Lower leg skin (tissue), 4 donors: ENCODE data around the gene MTCH2. TPM values are rescaled to one million over a fixed set of nuclear protein-coding genes. Genes with fewer than 3 reads are reported as not detected.
"Not testable (repeated sequence)": the region's sequence is repeated elsewhere in the genome, so short reads cannot be mapped to it uniquely, and the experiment has no call there.

ENCODE experiments used
- DNase-seq, 2 donors: peaks; one replicate each; pipeline ENCODE4 v3.0.0-alpha.2; 2019; ENCODE audit warnings: low spot score in 2 of 2
- H3K4me3 ChIP-seq: fragments of 200-600 bp; sonication (generic); 2 replicates; pipeline ENCODE4 v1.5.1; 2017; ENCODE audit warnings: mild to moderate bottlenecking, low read depth; ENCODE audit not compliant: poor library complexity, severe bottlenecking
- POLR2A ChIP-seq, 2 donors: fragments of 450-650 bp; IDR thresholded peaks; one replicate each; pipeline ENCODE4 v1.6.1; 2016 to 2017; ENCODE audit warnings: antibody characterized with exemption in 2 of 2, mild to moderate bottlenecking in 1 of 2, moderate library complexity in 1 of 2
- WGBS, 2 donors: methylation state at CpG; one replicate each; pipeline ENCODE4 v1.1.5; 2018; 5-methylcytosine and 5-hydroxymethylcytosine counted together
- intact Hi-C: fragments of 100-400 bp; cut with DNase I; formaldehyde crosslinking; loops from one replicate; pipeline ENCODE4 v1.15.0; 2023; ENCODE audit warnings: low total_unique reads
- total RNA-seq, 4 donors: library from RNA; depleted of rRNA; stranded (reverse); fragments of >200 nt; gene quantifications; one replicate each; pipeline ENCODE4 v1.1.0, GENCODE V29; 2016
- TF ChIP-seq, protein P1 (sequence below), 3 donors: fragments of 450-650 bp; IDR thresholded peaks; one replicate each; pipeline ENCODE4 v1.5.1; 2016; ENCODE audit warnings: antibody characterized with exemption in 3 of 3, mild to moderate bottlenecking in 3 of 3, moderate library complexity in 2 of 3

Gene MTCH2
- 10 to 100 TPM; 24.1 to 64.6 (median 40.6) TPM for total RNA-seq

DNA sequence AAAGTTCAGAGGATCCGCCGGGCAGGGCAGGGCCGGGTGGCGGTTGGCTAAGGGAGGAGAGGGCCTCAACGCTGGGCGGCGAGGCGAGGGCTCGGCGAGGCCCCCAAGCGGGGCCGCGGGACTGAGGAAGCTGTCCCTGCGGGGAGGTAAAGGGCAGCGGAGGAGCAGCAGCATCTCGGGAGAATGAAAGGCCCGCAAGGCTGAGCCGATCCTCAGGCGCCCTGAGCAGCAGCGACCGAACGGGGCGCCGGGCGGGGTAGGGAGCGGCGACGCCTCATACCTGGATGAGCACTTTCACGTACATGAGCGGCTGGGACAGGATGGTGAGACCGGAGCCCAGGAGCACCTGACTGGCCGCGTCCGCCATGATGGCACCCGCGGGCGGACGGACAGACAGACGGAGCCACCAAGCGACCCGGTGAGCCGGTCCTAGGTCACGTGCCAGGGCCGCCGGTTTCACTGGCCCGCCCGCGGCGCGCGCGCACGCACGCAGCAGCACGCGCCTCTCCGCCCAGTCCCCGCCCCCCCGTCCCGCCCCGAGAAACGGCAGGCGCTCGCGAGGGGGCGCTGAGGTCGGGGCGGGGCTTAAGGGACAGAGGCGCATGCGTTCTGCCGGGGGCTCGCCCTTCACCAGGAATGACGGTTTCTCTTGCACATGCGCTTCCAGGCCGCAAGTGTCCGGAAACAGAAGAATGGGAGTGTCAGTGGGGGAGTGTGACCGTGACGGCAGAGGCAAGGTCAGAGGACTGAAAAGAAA lies at the start of gene MTCH2:
TSS of gene MTCH2 (minus strand) at position 461 of the 757 bp plus-strand sequence. CDS start at position 367, 94 bp downstream.
- DNase-seq, result peak; percentile 96 to 99
- H3K4me3 ChIP-seq, result peak within 1 kb of the TSS; percentile 57
- 0% methylated on average over 48 to 68 of the region's 78 CpGs for WGBS, 2 donors
- intact Hi-C loops, result no loop called here
- no peak for TF ChIP-seq POLR2A (IDR thresholded peaks at IDR 0.05)
- TF ChIP-seq, protein P1, sequence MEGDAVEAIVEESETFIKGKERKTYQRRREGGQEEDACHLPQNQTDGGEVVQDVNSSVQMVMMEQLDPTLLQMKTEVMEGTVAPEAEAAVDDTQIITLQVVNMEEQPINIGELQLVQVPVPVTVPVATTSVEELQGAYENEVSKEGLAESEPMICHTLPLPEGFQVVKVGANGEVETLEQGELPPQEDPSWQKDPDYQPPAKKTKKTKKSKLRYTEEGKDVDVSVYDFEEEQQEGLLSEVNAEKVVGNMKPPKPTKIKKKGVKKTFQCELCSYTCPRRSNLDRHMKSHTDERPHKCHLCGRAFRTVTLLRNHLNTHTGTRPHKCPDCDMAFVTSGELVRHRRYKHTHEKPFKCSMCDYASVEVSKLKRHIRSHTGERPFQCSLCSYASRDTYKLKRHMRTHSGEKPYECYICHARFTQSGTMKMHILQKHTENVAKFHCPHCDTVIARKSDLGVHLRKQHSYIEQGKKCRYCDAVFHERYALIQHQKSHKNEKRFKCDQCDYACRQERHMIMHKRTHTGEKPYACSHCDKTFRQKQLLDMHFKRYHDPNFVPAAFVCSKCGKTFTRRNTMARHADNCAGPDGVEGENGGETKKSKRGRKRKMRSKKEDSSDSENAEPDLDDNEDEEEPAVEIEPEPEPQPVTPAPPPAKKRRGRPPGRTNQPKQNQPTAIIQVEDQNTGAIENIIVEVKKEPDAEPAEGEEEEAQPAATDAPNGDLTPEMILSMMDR (IDR thresholded peaks at IDR 0.05), result no peak

DNA sequence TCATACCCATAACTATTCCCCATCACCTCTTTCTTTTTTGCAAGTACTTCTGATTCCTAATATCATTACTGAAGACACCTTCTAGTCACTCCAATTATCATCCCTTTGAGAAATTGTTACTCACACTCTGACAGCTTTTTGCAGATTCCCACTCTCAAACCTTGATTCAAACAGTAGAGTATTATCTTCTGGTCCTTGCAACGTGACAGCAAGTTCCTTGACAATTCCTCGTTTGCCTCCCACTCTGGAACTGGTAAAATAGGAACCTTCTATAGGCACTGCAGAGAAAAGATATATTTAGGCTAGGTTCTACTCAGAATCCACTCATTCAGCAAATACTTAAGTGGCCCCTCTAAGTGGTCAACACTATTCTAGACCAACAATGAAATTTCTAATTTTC lies 49.6 kb upstream of the MTCH2 start:
- TF ChIP-seq POLR2A (IDR thresholded peaks at IDR 0.05), result no peak
- TF ChIP-seq, protein P1 (IDR thresholded peaks at IDR 0.05), result no peak
- DNase-seq, result no peak
- WGBS, 2 donors, result 55 to 66% methylated on average over 2 of the region's 2 CpGs
- intact Hi-C loops, result no loop called here
- no peak overlapping the region for H3K4me3 ChIP-seq

DNA sequence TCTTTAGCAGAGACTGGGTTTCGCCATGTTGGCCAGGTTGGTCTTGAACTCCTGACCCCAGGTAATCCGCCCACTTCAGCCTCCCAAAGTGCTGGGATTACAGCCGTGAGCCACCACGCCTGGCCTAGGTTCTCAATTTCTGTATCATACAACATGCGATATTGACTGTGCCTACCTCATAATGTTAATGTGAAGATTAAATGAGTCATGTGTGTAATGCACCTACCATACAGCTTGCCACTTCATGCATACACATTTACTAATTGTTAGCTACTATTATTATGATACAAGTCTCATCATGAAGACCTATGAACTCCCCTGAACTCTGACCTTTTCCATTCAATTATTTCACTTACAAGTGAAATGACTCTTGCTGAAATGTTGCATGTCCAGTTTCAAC lies 47.1 kb upstream of the MTCH2 start:
- no peak for TF ChIP-seq POLR2A (IDR thresholded peaks at IDR 0.05)
- TF ChIP-seq, protein P1 (IDR thresholded peaks at IDR 0.05), result no peak

DNA sequence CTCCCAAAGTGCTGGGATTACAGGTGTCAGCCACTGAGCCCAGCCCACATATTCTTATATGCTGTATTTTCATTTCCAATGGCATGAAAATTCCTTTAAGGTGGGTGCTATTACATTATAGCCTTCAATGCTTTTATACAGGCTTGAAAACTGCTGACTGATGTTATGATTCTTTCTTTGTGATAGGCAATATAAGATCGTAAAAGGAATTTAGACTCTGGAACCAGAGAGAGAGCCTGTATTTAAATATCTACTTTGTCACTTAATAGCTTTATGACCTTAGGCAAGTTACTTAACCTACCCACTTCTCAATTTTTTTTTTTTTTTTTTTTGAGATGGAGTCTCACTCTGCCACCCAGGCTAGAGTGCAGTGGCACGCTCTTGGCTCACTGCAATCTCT lies 46.6 kb upstream of the MTCH2 start:
- H3K4me3 ChIP-seq, result no peak overlapping the region
- WGBS, 2 donors, result 92 to 95% methylated on average over 2 of the region's 2 CpGs
- TF ChIP-seq POLR2A (IDR thresholded peaks at IDR 0.05), result no peak
- no peak for DNase-seq
- intact Hi-C loops, result no loop called here

More for the DNA sequence above, 47.1 kb upstream of the MTCH2 start:
- intact Hi-C loops, result no loop called here
- WGBS, 2 donors, result 90 to 93% methylated on average over 5 of the region's 5 CpGs
- DNase-seq, result no peak
- no peak overlapping the region for H3K4me3 ChIP-seq

DNA sequence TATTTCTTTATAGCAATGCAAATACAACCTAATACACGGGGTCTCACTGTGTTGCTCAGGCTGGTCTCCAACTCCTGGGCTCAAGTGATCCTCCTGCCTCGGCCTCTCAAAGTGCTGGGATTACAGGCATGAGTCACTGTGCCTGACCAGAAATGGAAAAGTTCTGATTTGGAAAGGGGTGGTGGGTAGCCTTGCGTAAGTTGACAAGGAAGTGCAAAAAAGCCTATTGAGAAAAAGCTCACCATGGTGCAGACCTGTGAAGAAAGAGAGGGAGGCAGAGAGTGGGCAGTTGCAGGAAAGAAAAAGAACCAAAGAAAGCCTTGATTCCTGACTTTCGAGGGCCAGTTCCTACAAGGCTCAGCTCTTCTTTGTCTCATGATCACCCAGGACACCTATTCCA lies 45.8 kb upstream of the MTCH2 start:
- no peak for TF ChIP-seq POLR2A (IDR thresholded peaks at IDR 0.05)
- TF ChIP-seq, protein P1 (IDR thresholded peaks at IDR 0.05), result no peak
- no peak for DNase-seq
- H3K4me3 ChIP-seq, result no peak overlapping the region
- WGBS, 2 donors, result 93 to 95% methylated on average over 4 of the region's 4 CpGs
- intact Hi-C loops, result no loop called here

DNA sequence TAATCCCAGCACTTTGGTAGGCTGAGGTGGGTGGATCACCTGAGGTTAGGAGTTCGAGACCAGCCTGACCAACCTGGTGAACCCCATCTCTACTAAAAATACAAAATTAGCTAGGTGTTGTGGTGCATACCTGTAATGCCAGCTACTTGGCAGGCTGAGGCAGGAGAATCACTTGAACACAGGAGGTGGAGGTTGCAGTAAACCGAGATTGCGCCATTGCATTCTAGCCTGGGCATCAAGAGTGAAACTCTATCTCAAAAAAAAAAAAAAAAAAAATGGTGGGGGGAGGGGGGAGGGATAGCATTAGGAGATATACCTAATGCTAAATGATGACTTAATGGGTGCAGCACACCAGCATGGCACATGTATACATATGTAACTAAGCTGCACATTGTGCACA lies 44.3 kb upstream of the MTCH2 start:
- H3K4me3 ChIP-seq, DNase-seq, intact Hi-C loops: not testable (repeated sequence)
- 92 to 97% methylated on average over 3 of the region's 3 CpGs for WGBS, 2 donors

DNA sequence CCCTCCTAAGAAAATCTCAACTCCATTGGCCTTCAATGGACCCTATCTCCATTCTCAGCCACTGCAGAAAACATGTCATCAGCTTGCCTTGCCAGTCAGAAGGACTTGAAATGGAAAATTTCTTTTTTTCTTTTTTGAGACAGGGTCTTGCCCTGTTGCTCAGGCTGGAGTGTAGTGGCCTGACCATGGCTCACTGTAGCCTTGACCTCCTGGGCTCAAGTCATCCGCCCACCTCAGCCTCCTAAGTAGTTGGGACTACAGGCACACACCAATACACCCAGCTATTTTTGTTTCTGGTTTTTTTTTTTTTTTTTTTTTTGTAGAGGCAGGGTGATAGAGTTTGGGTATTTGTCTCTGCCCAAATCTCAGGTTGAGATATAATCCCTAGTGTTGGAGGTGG lies 43.8 kb upstream of the MTCH2 start:
- no peak for DNase-seq

More for the DNA sequence above, 43.8 kb upstream of the MTCH2 start:
- intact Hi-C loops, result no loop called here
- TF ChIP-seq POLR2A (IDR thresholded peaks at IDR 0.05), result no peak
- TF ChIP-seq, protein P1 (IDR thresholded peaks at IDR 0.05), result no peak
- no peak overlapping the region for H3K4me3 ChIP-seq
- WGBS, 2 donors, result 92 to 100% methylated on average over 1 of the region's 1 CpG
